Endometrial microvascular endothelial cells (primary cell): Measurements from ENCODE around the gene THBS3. TPM values are rescaled to one million over a fixed set of nuclear protein-coding genes. Genes with fewer than 3 reads are reported as not detected.
"Not testable (repeated sequence)": the region's sequence is repeated elsewhere in the genome, so short reads cannot be mapped to it uniquely, and the experiment has no call there.

Experiments used
- in situ Hi-C: cut with HindIII; loops from 2 replicates; pipeline ENCODE4 v1.10.0; 2017; ENCODE audit warnings: low sequenced_read_pairs, low pct_unique_long_range_greater_than_20kb; ENCODE audit errors: inconsistent ontology term
- total RNA-seq: library from RNA; depleted of rRNA; stranded (reverse); fragments of >200 nt; gene quantifications from one replicate; pipeline ENCODE4 v1.2.3, GENCODE V29; 2015; ENCODE audit errors: inconsistent ontology term

THBS3 gene
- total RNA-seq, 1 donor from 2014 or later: 3.1 TPM

GRCh38 chr1:155241069-155241679, 33.5 kb upstream of the THBS3 start:
- in situ Hi-C loops: no loop called here

- in situ Hi-C loops: no loop called here
These were observed 28.8 kb upstream of the THBS3 start for GRCh38 chr1:155236451-155236850.

- in situ Hi-C loops: not testable (repeated sequence)
These were observed 27.7 kb upstream of the THBS3 start for GRCh38 chr1:155235375-155235774.

DNA sequence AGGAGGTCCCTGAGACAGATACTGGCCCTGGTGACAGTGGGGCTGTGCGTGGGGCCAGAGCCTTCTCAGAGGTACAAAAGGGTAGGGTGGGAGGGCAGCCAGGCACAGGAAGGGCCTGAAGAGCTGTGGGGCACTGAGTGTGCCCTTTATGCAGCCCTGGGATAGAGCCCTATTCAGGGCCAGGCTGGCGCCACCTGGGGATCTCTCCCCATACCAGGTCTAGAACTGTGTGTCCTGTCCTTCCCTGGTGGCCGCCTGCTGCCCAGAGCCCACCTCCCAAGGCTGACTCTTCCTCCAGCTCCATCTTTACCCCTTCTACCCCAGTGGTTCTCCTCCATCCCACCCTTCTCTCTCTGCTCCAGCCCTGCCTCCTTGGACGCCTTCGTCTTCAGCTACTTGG, 25.8 kb upstream of the THBS3 start:
- in situ Hi-C loops: not testable (repeated sequence)

GRCh38 chr1:155232001-155232978, 24.6 kb upstream of the THBS3 start:
- in situ Hi-C loops: not testable (repeated sequence)

DNA sequence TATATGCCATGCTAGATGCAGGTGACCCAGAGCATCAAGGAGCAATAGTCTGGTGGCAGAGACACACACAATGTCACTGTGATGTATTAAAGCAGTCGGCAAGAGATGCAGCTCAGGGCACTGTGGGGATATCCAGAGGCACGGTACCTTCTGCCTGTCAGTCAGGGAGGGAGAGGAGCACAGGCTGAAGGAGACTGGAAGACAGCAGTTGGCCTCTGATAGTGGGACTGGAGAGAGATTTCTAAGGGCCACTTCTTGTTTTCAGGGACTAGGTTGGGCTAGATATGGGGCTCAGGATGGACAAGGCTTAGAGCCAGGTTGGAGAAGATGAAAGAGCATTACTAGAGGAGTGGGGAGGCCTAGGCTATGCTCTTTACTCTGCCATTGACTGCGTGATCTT, 23.6 kb upstream of the THBS3 start:
- in situ Hi-C loops: not testable (repeated sequence)

- in situ Hi-C loops: no loop called here
These were observed 20.4 kb upstream of the THBS3 start for GRCh38 chr1:155228096-155228427.

- in situ Hi-C loops: no loop called here
These were observed 19.8 kb upstream of the THBS3 start for GRCh38 chr1:155227261-155228095.

- in situ Hi-C loops: no loop called here
These were observed 19.2 kb upstream of the THBS3 start for GRCh38 chr1:155226910-155227260.

DNA sequence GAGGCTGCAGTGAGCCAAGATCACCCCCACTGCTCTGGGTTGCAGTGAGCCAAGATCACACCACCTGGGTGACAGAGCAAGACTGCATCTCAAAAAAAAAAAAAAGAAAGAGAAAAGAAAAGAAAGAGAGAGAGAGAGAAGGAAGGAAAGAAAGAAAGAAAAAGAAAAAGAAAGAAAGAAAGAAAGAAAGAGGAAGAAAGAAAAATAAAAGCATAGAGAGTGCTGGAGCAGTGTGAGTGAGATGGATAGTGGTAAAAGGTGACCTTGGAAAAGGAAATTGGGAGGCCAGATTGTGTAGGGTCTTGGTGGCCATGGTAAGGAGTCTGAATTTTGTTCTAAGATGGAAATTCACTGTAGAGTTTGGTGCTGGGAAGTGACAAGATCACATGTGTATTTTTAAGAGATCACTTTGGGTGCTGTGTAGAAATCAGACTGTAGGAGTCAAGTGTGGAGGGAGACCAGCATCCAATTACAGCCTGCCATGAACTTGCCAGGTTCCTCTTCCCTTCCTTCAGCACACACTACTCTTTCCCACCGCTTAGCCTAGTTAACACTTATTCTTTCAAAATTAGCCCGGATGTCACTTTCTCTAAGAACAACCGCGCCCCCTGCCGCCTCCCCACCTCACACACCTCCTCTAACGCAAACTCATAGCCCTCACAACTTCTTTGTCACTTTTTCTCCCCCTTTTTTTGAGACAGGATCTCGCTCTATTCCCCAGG, 18.7 kb upstream of the THBS3 start:
- in situ Hi-C loops: no loop called here

DNA sequence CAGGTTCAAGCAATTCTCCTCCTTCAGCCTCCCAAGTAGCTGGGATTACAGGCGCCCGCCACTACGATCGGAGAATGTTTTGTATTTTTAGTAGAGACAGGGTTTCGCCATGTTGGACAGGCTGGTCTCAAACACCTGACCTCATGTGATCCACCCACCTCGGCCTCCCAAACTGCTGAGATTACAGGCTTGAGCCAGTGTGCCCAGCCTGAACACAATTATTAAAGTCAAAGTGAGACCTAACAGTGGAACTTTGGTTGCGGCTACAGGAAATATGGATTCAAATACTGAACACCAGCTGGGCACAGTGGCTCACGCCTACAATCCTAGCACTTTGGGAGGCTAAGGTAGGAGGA, 17.7 kb upstream of the THBS3 start:
- in situ Hi-C loops: not testable (repeated sequence)

DNA sequence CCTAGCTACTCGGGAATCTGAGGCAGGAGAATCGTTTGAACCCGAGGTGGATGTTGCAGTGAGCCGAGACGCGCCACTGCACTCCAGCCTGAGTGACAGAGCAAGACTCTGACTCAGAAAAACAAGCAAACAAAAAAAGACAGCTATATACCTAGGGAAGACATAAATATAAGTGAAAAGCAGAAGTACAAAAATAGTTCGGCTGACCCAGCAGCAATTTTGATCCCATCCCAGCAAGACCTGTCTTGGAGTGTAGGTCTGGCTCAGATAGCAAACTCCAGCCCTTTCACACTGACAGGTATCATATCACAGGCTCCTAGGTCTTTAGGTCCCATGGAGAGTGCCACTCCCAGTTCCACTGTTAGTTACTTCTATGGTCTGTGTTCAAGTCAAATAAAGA, 15.3 kb upstream of the THBS3 start:
- in situ Hi-C loops: no loop called here

- in situ Hi-C loops: not testable (repeated sequence)
These were observed 12.7 kb upstream of the THBS3 start for GRCh38 chr1:155220211-155220965.

DNA sequence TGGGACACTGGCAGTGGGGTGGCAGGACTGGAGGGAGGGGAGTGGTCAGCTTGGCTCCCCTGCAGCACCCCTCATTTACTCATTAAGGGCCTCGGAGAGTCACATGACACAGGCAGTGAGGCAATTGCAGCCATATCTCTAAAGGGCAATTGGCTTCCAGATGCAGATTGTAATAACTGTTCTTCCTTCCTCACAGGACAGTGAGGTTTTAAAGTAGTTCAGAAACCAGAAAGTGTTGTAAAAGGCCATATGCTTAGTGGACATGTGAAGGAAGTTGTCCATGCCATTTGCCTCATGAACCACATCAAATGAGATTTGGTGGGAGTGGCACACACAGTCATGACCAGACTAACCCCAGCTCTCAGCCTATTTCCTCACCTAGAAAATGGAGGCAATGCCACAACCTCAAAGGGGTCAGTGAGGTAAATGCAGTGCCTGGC, 11.9 kb upstream of the THBS3 start:
- in situ Hi-C loops: no loop called here

DNA sequence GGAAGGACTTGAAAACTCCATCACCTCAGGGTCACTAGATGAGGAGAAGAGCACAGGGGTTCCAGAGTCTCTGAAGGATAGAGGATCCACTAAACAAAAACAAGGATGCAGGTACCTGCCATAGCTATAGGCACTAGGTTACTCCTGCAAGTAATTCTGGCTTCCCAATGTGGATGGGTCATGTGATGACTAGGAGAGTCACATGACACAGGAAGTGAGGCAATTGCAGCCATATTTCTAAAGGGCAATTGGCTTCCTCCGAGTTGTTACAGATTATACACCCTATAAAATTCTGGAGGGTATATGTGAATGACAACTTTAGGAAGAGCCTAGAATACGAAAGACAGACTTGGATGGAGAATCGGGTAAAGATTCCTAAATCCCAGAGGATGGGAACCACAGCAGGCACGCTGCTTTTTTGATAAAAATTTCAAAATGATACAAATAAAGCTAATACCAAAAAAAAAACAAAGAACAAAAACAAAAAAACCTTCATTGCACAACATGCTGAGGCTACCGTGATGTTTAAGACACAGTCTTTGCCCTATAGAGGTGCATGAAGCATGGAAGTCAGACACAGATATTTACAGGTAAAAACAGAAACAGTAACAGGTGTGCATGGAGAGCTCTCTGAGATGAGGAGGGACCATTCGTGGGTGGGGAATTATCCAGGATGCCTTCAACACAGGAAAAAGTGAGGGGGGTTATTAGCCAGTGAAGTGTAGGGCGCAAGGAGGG, 11.3 kb upstream of the THBS3 start:
- in situ Hi-C loops: no loop called here

- in situ Hi-C loops: not testable (repeated sequence)
These were observed 7.0 kb upstream of the THBS3 start for GRCh38 chr1:155214702-155215101.

DNA sequence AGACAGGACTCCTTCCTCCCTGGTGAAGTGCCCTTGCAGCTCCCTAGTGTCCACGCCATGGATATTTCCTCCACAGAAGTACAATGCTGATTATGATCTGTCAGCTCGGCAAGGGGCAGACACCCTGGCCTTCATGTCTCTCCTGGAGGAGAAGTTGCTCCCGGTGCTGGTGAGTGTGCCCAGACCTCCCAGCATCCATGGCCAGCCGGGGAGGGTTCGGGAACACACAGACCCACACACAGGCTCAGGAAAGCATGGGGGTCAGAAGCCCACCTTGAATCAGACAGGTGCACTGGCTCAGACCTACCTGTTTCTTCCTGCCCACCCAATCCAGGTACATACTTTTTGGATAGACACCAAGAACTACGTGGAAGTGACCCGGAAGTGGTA, 4.3 kb upstream of the THBS3 start:
- in situ Hi-C loops: not testable (repeated sequence)
